ENCODE data around the gene PJA2.

PJA2 gene

GRCh38 chr5:109396965-109397364 lies 12.8 kb downstream of the PJA2 start:
- no peaks in the 10 kb centered on the region for H4K20me1 ChIP-seq (ENCODE audit: control insufficient read depth, insufficient read depth, low read depth, low read length)
- no peaks in the 10 kb centered on the region for H3K27me3 ChIP-seq (ENCODE audit: control insufficient read depth, low read length)
- H3K4me1 ChIP-seq (ENCODE audit: control insufficient read depth, low read length): no peaks in the 10 kb centered on the region
- no peaks in the 10 kb centered on the region for H3F3A ChIP-seq (ENCODE audit: control insufficient read depth, insufficient read depth)
- no peak overlapping the region for H3K4me2 ChIP-seq (ENCODE audit: low read length)
- TF ChIP-seq EZH2phosphoT487 (IDR thresholded peaks at IDR 0.05; ENCODE audit: borderline replicate concordance, low read length) (no peak), CTCF (IDR thresholded peaks at IDR 0.05; ENCODE audit: low read depth, low read length, poor library complexity, severe bottlenecking) (no peak)
- peaks cover 7% of the 10 kb centered on the region for H3K36me3 ChIP-seq (ENCODE audit: control insufficient read depth, low read length)
- no peaks in the 10 kb centered on the region for H3K9me2 ChIP-seq (replicated peaks; ENCODE audit: control insufficient read depth, low read length)
- H3K9me3 ChIP-seq (ENCODE audit: control insufficient read depth, insufficient read depth, low read length): no peaks in the 10 kb centered on the region
- no peak overlapping the region for H3K4me3 ChIP-seq (ENCODE audit: low read length)
- no peak overlapping the region for H3K27ac ChIP-seq (ENCODE audit: low read depth, low read length)
- H3K79me2 ChIP-seq (ENCODE audit: control insufficient read depth, low read length): peaks cover 95% of the 10 kb centered on the region

- no peaks in the 10 kb centered on the region for H4K20me1 ChIP-seq (ENCODE audit: control insufficient read depth, insufficient read depth, low read depth, low read length)
Observed at GRCh38 chr5:109394806-109395205, 15.0 kb downstream of the PJA2 start.

GRCh38 chr5:109390188-109390587 lies 19.6 kb downstream of the PJA2 start:
- H3K4me3 ChIP-seq (ENCODE audit: low read length): no peak overlapping the region
- H3K27ac ChIP-seq (ENCODE audit: low read depth, low read length): no peak overlapping the region
- peaks cover 7% of the 10 kb centered on the region; the same call in 1 of the 2 replicates for H3K9me3 ChIP-seq (ENCODE audit: control insufficient read depth, insufficient read depth, low read length)
- H3K36me3 ChIP-seq (ENCODE audit: control insufficient read depth, low read length): peaks cover 12% of the 10 kb centered on the region
- no peaks in the 10 kb centered on the region for H3K9me2 ChIP-seq (replicated peaks; ENCODE audit: control insufficient read depth, low read length)
- TF ChIP-seq EZH2phosphoT487 (IDR thresholded peaks at IDR 0.05; ENCODE audit: borderline replicate concordance, low read length) (no peak), CTCF (IDR thresholded peaks at IDR 0.05; ENCODE audit: low read depth, low read length, poor library complexity, severe bottlenecking) (no peak)
- H4K20me1 ChIP-seq (ENCODE audit: control insufficient read depth, insufficient read depth, low read depth, low read length): no peaks in the 10 kb centered on the region
- H3K79me2 ChIP-seq (ENCODE audit: control insufficient read depth, low read length): peaks cover 83% of the 10 kb centered on the region
- no peaks in the 10 kb centered on the region for H3K4me1 ChIP-seq (ENCODE audit: control insufficient read depth, low read length)
- H3F3A ChIP-seq (ENCODE audit: control insufficient read depth, insufficient read depth): no peaks in the 10 kb centered on the region
- H3K4me2 ChIP-seq (ENCODE audit: low read length): no peak overlapping the region
- no peaks in the 10 kb centered on the region for H3K27me3 ChIP-seq (ENCODE audit: control insufficient read depth, low read length)

More at GRCh38 chr5:109394806-109395205, 15.0 kb downstream of the PJA2 start:
- H3K27ac ChIP-seq (ENCODE audit: low read depth, low read length): no peak overlapping the region
- H3K9me3 ChIP-seq (ENCODE audit: control insufficient read depth, insufficient read depth, low read length): peaks cover 7% of the 10 kb centered on the region; the same call in 1 of the 2 replicates
- no peaks in the 10 kb centered on the region for H3F3A ChIP-seq (ENCODE audit: control insufficient read depth, insufficient read depth)
- no peaks in the 10 kb centered on the region for H3K9me2 ChIP-seq (replicated peaks; ENCODE audit: control insufficient read depth, low read length)
- H3K4me2 ChIP-seq (ENCODE audit: low read length): no peak overlapping the region
- peaks cover 95% of the 10 kb centered on the region for H3K79me2 ChIP-seq (ENCODE audit: control insufficient read depth, low read length)
- H3K27me3 ChIP-seq (ENCODE audit: control insufficient read depth, low read length): no peaks in the 10 kb centered on the region
- TF ChIP-seq EZH2phosphoT487 (IDR thresholded peaks at IDR 0.05; ENCODE audit: borderline replicate concordance, low read length): no peak
- no peak for TF ChIP-seq CTCF (IDR thresholded peaks at IDR 0.05; ENCODE audit: low read depth, low read length, poor library complexity, severe bottlenecking)
- H3K4me3 ChIP-seq (ENCODE audit: low read length): no peak overlapping the region
- H3K36me3 ChIP-seq (ENCODE audit: control insufficient read depth, low read length): peaks cover 17% of the 10 kb centered on the region
- H3K4me1 ChIP-seq (ENCODE audit: control insufficient read depth, low read length): no peaks in the 10 kb centered on the region
